Measurements from ENCODE around the gene ADGRL3. TPM values are rescaled to one million over a fixed set of nuclear protein-coding genes. Genes with fewer than 3 reads are reported as not detected.

ADGRL3 gene
- total and polyA plus RNA-seq, 5 donors, result 0.52 to 3.8 (median 3.2) TPM

GRCh38 chr4:62126064-62126732 lies 926.1 kb downstream of the ADGRL3 start:
- H3K4me3 ChIP-seq (ENCODE audit: low read length), result no peak overlapping the region
- H3K27me3 ChIP-seq (ENCODE audit: control insufficient read depth, insufficient read depth), result no peaks in the 10 kb centered on the region
- H3K9me3 ChIP-seq (ENCODE audit: control insufficient read depth, low read length), result no peaks in the 10 kb centered on the region
- ATAC-seq (no peak), DNase-seq (no peak)
- no peak overlapping the region for H3K27ac ChIP-seq (ENCODE audit: low read length)
- intact Hi-C loops (cut with DNase I), result no loop called here
- no peaks in the 10 kb centered on the region for H3K4me1 ChIP-seq (ENCODE audit: control insufficient read depth, insufficient read depth, low read length)

All from right cardiac atrium (tissue), 5 donors.